NCI-H526 (cell line): ENCODE results near the gene WDR47.

Experiments used
- DNase-seq, 2 experiments: peaks; one replicate each; lab custom pipeline; 2025; lab: John Stamatoyannopoulos, UW

Gene WDR47

DNA sequence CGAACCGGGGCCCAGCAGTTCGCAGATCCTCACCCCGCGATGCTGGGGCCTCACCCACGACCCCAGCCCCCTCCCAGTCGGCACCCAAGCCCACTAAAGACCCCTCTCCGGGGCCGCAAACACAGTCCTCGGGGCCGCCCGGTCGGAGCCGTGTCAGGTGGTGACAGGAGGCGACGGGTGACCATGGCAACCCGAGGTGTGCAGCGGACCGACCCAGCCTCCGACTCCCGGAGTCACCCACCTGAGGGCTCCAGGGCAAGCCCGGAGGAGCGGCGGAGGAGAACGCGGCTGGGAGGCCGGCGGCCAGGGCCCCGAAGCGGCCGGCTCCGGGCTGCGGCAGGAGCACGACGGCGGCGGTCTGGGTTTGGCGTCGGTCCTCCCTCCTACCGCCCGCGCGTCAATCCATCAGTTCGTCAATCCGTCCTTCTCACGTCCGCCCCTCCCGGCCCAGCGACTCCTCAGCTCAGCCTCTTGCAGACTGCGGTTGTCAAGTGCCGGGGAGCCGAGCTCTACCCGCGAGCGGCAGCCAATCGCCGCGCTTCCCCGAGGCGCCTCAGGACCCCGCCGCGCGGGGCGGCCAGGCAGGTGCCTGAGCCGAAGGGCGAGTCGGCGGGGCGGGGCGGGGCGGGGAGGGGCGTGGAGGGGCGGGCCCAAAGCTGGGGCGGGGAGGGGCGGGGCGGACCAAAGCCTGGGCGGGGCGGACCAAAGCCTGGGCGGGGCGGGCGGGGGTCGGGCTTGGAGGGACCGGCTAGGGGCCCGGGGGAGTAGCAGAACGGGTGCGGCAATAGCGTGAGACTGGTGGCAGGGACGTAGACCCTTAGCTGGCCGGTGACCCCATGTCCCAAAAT lies at the start of gene WDR47:
Gene WDR47, minus strand, starts transcription at position 482 of the 848 bp plus-strand sequence. CDS start 18,590 bp downstream, outside the sequence.
- peak; percentile 89 to 97 for DNase-seq

DNA sequence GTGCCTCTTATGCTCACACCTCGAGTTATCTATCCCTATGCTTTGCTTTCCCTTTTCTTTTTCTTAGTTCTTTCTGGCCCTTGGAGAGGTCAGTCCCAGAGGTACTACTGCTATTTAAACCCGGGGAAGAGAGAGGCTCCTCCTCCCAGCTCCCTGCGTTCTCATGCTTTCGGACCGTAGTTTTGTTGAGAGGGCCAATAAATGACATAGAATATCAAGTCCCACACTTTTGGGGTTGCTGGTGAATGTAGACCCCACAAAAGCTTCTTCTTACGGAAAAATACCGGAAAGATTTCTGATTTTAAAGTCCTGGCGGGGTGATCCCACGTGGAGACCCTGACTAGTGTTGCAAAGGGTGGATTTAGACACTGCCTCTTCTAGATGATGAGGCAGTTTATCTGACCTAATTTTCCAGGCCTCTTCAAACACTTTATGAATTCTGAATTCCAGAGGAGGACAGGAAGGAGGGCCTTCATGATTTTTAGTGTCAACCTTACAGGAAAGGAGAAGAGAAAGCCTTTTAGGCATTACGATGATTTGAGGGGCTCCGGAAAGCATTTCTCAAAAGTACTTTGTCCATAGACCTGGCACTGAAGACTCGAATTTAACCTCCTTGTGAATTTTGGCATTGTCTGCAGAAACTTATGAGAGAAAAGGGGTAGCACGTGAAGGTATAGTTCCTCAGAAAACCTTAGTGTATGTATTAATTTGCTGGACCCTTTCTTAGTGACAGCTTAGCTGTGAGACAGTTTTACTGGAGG lies 49.4 kb upstream of the WDR47 start:
- DNase-seq: peak; percentile 65 to 67

DNA sequence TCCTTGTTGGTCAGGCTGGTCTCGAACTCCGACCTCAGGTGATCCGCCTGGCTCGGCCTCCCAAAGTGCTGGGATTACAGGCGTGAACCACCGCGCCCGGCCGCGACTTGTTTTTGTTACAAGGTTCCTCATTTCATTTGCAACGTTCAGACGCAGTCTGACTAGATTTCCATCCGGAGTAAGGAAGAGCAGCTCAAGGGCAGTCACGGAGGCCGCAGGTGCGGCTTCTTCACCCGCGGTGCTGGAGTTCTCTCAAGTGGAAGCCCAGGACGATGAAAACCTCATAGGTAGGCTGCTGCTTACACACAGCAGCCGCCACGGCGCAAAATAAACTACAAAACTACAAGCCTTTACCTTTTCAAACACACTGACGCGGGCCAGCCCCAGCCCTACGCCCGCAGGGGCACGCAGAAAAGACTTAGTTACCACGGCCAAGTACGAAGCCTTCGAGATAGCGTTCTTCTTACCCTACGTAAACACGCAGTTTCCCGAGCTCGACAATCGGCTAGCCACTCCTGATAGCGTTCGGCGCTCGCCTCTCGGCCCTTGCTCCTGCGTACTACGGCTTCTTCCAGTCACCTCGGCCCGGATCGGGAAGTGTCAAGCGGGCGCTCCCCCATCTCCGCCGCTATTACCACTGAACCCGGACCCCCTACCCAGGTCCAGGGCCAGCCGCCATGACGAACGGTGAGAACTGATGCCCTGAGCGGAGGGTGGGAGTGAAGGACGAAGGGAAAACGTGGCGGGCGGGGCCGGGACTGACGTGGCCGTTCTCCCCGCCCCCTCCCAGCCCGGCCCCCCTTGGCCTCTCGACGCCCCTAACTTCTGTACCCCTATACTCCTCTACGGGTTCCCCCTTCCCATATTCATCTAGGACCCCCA lies 48.5 kb upstream of the WDR47 start, which contains the start of gene TMEM167B:
Gene TMEM167B, plus strand, starts transcription at position 569 of the 882 bp plus-strand sequence. Its CDS starts 109 bp downstream, at position 678.
- peak; percentile 94 to 97 for DNase-seq

DNA sequence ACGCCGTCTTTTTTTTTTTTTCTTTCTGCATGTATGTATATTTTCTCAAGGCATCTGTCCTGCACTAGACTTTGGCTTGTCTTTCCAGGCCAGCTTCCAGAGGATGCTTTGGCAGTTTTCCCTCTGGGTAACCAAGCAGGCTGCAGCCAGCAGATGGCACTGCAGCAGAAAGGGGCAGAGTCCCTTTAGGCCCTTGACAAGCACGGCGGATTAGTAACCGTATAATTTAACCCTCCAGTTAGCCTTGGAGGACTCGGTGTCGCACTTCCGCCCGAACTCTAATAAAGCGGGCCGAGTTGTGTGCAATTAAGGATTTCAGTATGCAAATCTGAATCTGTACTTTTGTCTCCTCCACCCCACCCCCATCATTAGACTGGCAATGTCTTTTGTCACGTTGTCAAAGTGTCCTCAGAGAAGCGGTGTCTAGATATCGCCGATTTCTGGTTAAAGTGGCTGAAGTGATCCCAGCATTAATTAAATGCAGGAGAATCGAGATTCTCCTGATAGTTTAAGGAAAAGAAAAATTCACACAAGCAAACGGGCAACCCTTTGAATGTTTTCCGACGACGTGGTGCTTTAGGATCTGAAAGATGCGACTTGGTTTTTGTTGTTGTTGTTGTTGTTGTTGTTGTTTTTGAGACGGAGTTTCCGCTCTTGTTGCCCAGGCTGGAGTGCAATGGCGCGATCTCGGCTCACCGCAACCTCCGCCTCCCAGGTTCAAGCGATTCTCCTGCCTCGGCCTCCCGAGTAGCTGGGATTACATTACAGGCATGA lies 47.5 kb upstream of the WDR47 start:
- DNase-seq: peak; percentile 94 to 97

DNA sequence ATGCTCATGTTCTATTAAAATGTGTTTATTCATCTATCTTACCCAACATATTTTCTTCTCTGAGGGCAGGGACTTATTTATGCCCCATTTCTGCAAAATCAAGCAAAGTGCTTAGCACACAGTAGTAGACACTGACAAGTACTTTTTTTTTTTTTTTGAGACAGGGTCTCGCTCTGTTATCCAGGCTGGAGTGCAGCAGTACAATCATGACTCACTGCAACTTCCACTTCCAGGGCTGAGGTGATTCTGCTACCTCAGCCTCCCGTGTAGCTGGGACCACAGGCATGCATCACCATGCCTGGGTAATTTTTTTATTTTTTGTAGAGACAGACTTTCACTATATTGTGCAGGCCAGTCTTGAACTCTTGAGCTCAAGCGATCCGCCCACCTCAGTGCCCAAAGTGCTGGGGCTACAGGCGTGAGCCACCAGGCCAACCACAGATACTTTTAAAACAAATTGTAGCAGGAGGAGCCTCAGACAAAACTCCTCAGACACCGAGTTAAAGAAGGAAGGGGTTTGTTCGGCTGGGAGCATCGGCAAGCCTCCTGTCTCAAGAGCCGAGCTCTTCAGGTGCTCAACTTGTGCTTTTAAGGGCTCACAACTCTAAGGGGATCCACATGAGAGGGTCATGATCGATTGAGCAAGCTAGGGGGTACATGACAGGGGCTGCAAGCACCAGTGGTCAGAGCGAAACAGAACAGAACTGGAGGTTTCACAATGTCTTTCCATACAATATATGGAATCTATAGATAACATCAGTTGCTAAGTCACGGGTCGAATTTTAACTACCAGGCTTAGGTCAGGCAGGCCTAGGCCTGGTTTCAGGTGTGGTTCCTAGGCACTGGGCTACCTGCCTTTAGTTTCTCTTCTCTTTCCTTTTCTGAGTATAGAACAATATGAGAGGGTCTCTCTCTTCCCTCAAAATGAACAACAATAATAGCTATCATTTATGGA lies 42.9 kb upstream of the WDR47 start:
- DNase-seq: no peak

DNA sequence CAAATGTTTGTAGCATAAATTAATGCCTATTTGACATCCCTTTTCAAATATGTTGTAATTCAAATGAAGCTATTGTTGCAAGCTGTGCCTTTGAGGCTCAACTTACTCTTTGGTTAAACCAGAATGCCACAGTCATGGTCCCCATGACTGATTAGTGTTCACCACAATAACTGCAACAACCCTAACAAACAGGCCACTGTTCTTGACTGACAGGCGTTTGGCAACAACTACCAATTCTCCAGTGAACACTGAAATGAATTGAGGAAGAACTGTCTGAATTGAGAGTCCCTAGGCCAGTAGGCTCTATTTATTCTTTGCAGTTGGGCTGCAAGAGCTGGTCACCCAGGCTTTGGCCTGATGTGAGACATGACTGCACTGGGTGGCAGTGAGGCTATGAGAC lies 42.0 kb upstream of the WDR47 start:
- no peak for DNase-seq

DNA sequence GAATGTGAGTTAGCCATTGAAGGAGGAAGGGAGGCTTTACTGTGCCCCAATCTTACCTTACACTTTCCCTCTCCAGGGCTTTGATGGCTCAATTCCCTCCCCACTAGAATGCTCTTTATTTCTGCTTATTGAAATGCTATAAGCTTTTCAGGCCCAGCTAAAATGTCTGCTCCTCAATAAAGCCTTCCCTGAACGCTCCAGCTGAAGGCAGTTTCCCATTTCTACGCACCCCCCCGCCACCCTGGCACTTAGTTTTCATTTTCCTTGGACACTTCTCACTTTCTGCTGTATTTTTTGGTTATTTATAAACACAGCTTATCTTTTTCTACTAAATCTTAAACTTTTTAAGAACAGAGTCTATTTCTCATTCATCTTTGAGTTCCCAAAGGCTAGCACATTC lies 41.6 kb upstream of the WDR47 start:
- no peak for DNase-seq

DNA sequence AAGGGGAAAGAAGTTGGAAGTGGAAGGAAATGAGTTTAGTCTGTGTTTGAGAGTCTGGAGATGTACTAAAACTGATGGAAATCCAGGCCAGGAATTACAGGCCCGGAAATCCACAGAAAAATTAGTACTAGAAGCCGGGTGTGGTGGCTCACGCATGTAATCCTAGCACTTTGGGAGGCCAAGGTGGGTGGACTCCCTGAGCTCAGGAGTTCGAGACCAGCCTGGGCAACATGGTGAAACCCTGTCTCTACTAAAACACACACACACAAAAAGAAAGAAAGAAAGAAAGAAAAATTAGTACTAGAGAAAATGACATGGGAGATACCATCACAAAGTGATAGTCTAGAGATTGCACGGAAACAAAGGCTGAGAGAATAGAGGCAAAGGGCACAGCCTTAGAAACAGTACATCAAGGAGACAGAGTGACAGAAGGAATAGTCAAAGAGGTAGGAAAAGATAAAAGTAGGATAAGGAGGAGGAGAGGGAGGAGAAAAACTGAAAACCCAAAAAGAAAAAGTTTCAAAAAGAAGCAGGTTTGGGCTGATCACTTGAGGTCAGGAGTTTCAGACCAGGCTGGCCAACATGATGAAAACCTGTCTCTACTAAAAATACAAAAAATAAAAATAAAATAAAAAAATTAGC lies 38.7 kb upstream of the WDR47 start:
- DNase-seq: no peak

DNA sequence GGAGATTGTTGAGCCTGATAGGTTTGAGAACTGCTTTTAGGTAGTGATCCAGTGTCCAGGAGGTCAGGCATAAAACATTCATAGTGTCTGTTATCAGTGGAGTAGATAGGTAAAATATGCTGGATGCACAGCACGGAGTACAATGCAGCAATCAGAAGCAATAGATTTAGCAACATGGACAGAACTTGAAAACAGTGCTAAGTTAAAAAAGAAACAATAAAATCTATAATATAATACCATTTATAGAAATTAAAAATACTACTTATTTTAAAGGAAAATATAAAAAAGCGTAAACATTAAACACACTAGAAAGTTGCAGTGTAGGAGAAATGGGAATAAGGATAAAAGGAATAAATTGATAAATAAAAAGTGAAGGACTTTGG lies 37.3 kb upstream of the WDR47 start:
- no peak for DNase-seq

DNA sequence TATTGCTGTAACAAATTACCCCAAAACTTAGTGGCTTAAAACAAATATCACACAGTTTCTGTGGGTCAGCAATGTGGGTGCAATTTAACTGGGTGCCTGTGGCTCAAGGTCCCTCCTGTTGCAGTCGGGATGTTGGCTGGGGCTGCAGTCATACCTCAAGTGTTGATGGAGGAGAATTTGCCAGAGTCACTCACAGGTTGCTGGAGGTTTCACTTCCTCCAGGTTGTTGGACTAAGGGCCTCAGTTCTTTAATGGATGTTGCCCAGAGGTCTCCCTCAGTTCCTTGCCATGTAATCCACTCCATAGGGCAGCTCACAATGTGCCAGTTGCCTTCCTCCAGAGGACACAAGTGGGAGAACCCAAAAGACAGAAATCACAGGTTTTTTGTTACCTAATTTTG lies 36.4 kb upstream of the WDR47 start:
- DNase-seq: no peak

DNA sequence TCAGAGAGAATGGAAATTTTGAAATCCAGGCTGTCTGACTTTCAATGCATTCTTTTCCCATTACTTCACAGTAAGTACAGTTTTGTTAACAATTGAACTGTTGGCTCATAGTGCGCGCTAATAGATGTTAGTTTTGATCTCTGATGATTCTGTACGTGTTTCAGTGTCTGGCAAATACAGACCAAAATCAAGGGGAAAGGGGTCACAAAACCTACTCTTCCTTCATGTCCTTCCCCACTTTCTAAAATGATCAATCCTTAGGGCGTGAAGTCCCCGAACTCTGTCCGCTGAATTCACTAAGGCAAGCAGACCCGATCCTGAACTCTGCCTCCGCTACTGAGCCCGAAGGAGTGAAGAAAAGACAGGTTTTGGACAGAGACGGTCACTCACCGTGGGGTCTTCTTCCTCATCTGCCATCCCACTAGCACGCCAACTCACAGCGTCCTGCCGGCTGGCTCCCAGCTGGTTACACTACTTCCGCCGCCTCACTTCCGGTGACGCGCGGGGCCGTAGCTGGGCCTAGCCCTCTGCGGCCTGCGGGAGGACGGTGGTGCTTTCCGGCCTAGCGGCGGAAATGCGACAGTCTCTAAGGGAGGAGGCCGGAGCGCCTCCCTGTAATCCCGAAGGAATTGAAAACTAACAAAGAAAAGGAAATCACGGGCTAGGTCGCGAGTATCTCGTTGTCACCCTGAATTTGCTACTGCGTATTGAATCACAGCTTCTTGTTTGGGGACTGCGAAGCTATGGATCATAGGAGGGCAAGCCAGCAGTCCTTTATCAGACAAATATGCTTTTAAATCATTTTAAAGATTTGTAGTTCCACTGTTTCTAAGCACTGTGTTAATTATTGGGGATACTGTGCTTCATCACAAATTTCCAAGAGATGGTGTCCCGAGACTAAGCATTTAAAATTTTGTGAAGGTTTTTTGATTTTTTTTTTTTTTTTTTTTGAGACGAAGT lies 33.9 kb upstream of the WDR47 start, which contains the start of gene TAF13:
Gene TAF13, minus strand, starts transcription at position 473 of the 960 bp plus-strand sequence. Its CDS starts 56 bp downstream, at position 417.
- peak; percentile 85 to 95 for DNase-seq

DNA sequence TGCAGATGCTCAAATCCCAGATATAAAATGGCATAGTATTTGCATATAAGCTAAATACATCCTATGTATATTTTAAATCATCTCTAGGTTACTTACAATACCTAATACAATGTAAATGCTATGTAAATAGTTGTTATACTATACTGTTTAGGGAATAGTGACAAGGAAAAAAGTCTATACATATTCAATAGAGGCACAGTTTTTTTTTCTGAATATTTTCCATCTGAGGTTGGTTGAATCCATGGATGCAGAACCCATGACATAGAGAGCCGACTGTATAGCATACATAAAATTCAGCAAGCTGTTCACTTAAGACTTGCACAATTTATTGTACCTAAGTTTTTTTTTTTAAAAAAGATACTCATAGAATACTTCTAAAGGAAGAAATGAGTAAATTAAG lies 27.4 kb upstream of the WDR47 start:
- DNase-seq: peak; percentile 25 to 26

DNA sequence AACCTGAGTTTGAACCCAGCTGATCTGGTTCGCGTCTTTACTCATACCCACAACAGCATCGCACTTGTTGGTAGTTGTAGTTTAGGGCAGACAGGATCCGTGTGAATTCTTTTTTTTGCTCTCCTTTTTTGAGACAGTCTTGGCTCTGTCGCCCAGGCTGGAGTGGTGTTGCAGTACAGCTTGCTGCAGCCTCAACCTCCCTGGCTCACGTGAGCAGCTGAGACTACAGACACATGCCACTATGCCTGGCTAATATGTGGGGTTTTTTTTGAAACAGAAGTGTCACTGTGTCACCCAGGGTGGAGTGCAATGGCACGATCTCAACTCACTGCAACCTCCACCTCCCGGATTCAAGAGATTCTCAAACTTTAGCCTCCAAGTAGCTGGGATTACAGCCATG lies 26.0 kb upstream of the WDR47 start:
- no peak for DNase-seq

DNA sequence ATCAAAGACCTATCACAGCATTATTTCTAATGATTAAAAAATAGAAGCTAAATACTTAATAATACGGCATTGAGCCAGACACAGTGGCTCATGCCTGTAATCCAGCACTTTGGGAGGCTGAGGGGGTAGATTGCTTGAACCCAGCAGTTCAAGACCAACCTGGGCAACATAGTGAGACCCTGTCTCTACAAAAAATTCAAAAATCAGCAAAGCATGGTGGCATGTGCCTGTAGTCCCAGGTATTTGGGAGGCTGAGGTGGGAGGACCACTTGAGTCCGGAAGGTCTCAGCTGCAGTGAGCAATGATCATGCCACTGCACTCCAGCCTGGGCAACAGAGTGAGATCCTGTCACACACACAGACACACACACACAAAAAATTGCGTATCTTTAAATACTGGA lies 23.2 kb upstream of the WDR47 start:
- no peak for DNase-seq

DNA sequence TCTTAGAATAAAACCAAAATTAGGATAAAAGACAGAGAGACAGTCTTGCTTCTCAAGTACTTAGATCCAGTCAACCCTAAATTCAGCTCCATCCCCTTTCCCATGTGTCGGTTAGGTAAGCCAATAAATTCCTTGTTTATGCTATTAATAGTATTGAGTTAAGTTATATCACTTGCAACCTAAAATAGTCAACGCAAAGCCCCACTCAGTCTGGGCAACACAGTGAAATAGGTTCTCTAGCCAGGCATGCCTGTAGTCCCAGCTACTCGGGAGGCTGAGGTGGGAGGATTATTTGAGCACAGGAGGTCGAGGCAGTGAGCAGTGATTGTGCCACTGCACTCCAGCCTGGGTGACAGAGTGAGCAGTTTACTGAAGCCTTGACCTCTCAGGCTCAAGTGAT lies 19.3 kb upstream of the WDR47 start:
- DNase-seq: no peak

DNA sequence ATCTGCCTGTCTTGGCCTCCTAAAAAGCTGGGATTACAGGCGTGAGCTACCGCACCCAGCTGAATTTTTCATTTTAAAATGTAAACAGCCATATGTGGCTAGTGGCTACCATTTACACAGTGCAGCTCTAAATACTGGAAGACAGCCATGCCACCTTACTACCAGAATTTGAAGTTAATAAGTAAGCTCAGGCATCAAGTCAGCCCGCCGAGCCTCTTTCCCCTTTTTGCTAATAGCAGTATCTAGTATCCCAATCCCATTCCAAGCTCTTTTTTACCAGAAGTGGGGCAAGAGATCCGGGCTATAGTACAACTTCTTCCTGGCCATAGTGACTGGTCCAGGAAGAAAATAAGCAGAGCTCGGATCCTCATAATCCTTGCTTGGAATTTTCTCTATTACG lies 18.8 kb upstream of the WDR47 start:
- no peak for DNase-seq

DNA sequence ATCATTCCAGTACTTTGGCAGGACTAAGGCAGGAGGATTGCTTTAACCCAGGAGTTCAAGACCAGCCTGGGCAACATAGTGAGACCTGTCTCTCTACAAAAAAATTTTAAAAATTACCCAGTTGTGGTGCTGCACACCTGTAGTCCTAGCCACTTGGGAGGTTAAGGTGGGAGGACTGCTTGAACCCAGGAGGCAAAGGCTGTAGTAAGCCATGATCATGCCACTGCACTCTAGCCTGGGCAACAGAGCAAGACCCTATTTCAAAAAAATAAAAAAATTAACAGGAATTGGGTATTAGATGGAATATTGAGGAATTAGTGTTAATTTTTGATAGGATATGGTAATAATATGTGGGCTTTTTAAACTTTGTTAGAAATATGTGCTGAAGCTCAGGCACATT lies 17.1 kb upstream of the WDR47 start:
- no peak for DNase-seq

DNA sequence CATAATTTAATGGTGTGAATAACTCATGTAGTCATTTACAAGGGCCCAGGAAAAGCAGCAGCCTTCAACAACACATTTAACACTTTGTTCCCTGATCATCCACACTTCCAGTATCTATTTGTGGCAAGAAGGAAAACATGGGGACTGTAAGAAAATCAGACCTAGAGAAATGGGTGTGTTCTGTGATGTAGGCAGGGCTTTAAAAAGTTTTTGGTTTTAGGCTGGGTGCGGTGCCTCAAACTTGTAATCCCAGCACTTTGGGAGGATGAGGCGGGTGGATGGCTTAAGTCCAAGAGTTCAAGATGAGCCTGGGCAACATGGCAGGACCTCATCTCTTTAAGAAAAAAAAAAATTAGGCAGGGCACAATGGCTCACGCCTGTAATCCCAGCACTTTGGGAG lies 14.2 kb upstream of the WDR47 start:
- DNase-seq: no peak
